Upper lobe of right lung (tissue), 1 donor: Measurements from ENCODE around the gene MOB2. TPM values are rescaled to one million over a fixed set of nuclear protein-coding genes. Genes with fewer than 3 reads are reported as not detected.

Experiments used
- ATAC-seq: fragments of 200-7000 bp; cut with Tn5 transposase; one replicate; pipeline ENCODE4 v1.9.1; 2020; ENCODE audit warnings: mild to moderate bottlenecking, moderate library complexity
- DNase-seq: peaks from one replicate; pipeline ENCODE4 v3.0.0-alpha.2; 2020
- H3K27ac ChIP-seq: fragments of 200-600 bp; one replicate; pipeline ENCODE4 v1.8.0; 2022
- H3K27me3 ChIP-seq: fragments of 200-600 bp; one replicate; pipeline ENCODE4 v1.8.0; 2022; ENCODE audit warnings: mild to moderate bottlenecking
- H3K36me3 ChIP-seq: fragments of 200-600 bp; one replicate; pipeline ENCODE4 v1.8.0; 2022
- H3K4me1 ChIP-seq: fragments of 200-600 bp; one replicate; pipeline ENCODE4 v1.8.0; 2022
- H3K4me3 ChIP-seq: fragments of 200-600 bp; one replicate; pipeline ENCODE4 v1.8.0; 2022; ENCODE audit warnings: mild to moderate bottlenecking
- H3K9me3 ChIP-seq: fragments of 200-600 bp; one replicate; pipeline ENCODE4 v1.8.0; 2022
- CTCF ChIP-seq: fragments of 200-600 bp; IDR thresholded peaks from one replicate; pipeline ENCODE4 v1.8.0; 2022; ENCODE audit warnings: antibody characterized with exemption
- intact Hi-C: fragments of 100-400 bp; cut with DNase I; formaldehyde crosslinking; loops from one replicate; pipeline ENCODE4 v1.11.0; 2022
- total RNA-seq: library from RNA; stranded (reverse); fragmentation: NEBNext Ultra II Directional; extraction: Animal tissue kit (Norgen Biotek cat#: 25700); gene quantifications from one replicate; pipeline ENCODE4 v1.2.1, GENCODE V29; 2021
- donor health status: DM: no; HTN: yes; CAD: no; lungs with severe emphysema.

MOB2 gene
- total RNA-seq, 1 donor from 2014 or later: 58.9 TPM

GRCh38 chr11:1481483-1481825, 5.1 kb downstream of the MOB2 start:
- Histone ChIP-seq H3K36me3 (peaks cover 35% of the 10 kb centered on the region), H3K4me3 (no peak overlapping the region), H3K9me3 (no peaks in the 10 kb centered on the region), H3K4me1 (peaks cover 33% of the 10 kb centered on the region), H3K27ac (no peak overlapping the region), H3K27me3 (no peaks in the 10 kb centered on the region)
- intact Hi-C loops: no loop called here
- ATAC-seq: no peak
- TF ChIP-seq CTCF: no peak
- DNase-seq: no peak

GRCh38 chr11:1480555-1481482, 5.8 kb downstream of the MOB2 start:
- intact Hi-C loops: no loop called here
- peak; percentile 60 for DNase-seq
- Histone ChIP-seq H3K4me1 (peaks cover 26% of the 10 kb centered on the region), H3K4me3 (no peak overlapping the region), H3K27ac (no peak overlapping the region), H3K9me3 (no peaks in the 10 kb centered on the region), H3K36me3 (peaks cover 41% of the 10 kb centered on the region), H3K27me3 (no peaks in the 10 kb centered on the region)
- no peak for ATAC-seq
- TF ChIP-seq CTCF: no peak

- ATAC-seq (no peak), DNase-seq (peak; percentile 47)
- intact Hi-C loops: no loop called here
- H3K4me1 ChIP-seq: peaks cover 20% of the 10 kb centered on the region
- H3K36me3 ChIP-seq: peaks cover 48% of the 10 kb centered on the region
- no peak overlapping the region for H3K4me3 ChIP-seq
- no peak overlapping the region for H3K27ac ChIP-seq
- H3K9me3 ChIP-seq: no peaks in the 10 kb centered on the region
- no peaks in the 10 kb centered on the region for H3K27me3 ChIP-seq
- TF ChIP-seq CTCF: no peak
Measured at GRCh38 chr11:1480191-1480554, 6.4 kb downstream of the MOB2 start.

GRCh38 chr11:1479678-1480118, 6.9 kb downstream of the MOB2 start:
- TF ChIP-seq CTCF: no peak
- no peak overlapping the region for H3K27ac ChIP-seq
- H3K36me3 ChIP-seq: peaks cover 53% of the 10 kb centered on the region
- no peak overlapping the region for H3K4me3 ChIP-seq
- no peaks in the 10 kb centered on the region for H3K27me3 ChIP-seq
- DNase-seq: peak; percentile 43
- intact Hi-C loops: no loop called here
- no peaks in the 10 kb centered on the region for H3K9me3 ChIP-seq
- peaks cover 19% of the 10 kb centered on the region for H3K4me1 ChIP-seq
- ATAC-seq: no peak

GRCh38 chr11:1479006-1479677, 7.4 kb downstream of the MOB2 start:
- no peak overlapping the region for H3K27ac ChIP-seq
- ATAC-seq (no peak), DNase-seq (peak; percentile 58)
- H3K4me3 ChIP-seq: no peak overlapping the region
- H3K27me3 ChIP-seq: no peaks in the 10 kb centered on the region
- peaks cover 58% of the 10 kb centered on the region for H3K36me3 ChIP-seq
- intact Hi-C loops: no loop called here
- TF ChIP-seq CTCF: no peak
- peaks cover 19% of the 10 kb centered on the region for H3K4me1 ChIP-seq
- no peaks in the 10 kb centered on the region for H3K9me3 ChIP-seq
